ENCODE data around the gene ALK. TPM values are rescaled to one million over a fixed set of nuclear protein-coding genes. Genes with fewer than 3 reads are reported as not detected.

ALK gene
- total RNA-seq, 1 donor from 2014 or later, result not detected

DNA sequence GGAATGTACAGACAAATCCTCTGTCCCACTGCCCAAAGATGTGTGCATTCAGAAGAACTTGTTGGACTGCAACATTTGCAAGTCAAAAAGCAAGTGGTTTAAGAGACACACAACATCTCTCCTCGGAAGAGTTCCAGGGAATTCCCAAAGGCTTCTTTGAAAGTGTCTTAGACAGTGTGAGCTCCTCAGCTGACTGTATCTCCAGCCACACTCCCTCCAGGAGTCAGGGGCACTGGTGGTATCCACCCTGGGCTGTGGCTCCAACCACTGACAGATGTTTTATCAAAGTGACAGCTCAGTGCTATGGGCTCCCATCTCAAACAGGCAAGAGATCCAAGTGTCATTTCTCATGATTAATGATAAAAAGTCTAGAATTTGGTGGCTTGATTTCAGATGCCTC lies 48.5 kb downstream of the ALK start:
- TF ChIP-seq, protein P1, sequence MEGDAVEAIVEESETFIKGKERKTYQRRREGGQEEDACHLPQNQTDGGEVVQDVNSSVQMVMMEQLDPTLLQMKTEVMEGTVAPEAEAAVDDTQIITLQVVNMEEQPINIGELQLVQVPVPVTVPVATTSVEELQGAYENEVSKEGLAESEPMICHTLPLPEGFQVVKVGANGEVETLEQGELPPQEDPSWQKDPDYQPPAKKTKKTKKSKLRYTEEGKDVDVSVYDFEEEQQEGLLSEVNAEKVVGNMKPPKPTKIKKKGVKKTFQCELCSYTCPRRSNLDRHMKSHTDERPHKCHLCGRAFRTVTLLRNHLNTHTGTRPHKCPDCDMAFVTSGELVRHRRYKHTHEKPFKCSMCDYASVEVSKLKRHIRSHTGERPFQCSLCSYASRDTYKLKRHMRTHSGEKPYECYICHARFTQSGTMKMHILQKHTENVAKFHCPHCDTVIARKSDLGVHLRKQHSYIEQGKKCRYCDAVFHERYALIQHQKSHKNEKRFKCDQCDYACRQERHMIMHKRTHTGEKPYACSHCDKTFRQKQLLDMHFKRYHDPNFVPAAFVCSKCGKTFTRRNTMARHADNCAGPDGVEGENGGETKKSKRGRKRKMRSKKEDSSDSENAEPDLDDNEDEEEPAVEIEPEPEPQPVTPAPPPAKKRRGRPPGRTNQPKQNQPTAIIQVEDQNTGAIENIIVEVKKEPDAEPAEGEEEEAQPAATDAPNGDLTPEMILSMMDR (IDR thresholded peaks at IDR 0.05), result no peak
- Histone ChIP-seq H3K9me3 (no peaks in the 10 kb centered on the region), H3K27me3 (no peaks in the 10 kb centered on the region), H3K4me1 (no peaks in the 10 kb centered on the region), H3K27ac (no peak overlapping the region), H3K4me3 (no peak overlapping the region), H3K36me3 (no peaks in the 10 kb centered on the region)
- intact Hi-C loops (cut with DNase I), result no loop called here
- no peak for DNase-seq (ENCODE audit: low spot score in 2 of 2)

DNA sequence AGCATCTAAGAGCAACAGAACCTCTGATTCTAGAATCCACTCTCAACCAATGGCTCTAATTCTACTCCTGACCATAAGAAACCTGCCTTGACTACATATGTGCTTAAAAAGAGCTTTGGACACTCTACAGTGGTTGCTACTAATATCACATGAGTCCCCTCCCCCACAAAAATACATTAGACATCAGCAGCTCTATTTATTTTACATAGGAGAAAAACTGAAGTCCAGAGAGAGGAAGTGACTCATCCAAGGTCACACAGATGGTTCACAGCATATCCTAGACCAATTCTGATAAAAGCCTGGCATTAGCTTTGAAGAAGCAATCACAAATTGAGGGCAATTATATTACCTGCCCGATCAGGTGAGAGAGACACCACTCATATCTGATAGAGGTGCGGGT lies 49.8 kb downstream of the ALK start:
- Histone ChIP-seq H3K36me3 (no peaks in the 10 kb centered on the region), H3K4me3 (no peak overlapping the region), H3K4me1 (no peaks in the 10 kb centered on the region), H3K27ac (no peak overlapping the region), H3K9me3 (no peaks in the 10 kb centered on the region), H3K27me3 (no peaks in the 10 kb centered on the region)
- DNase-seq (ENCODE audit: low spot score in 2 of 2), result no peak
- intact Hi-C loops (cut with DNase I), result no loop called here
- TF ChIP-seq, protein P1 (IDR thresholded peaks at IDR 0.05), result no peak

DNA sequence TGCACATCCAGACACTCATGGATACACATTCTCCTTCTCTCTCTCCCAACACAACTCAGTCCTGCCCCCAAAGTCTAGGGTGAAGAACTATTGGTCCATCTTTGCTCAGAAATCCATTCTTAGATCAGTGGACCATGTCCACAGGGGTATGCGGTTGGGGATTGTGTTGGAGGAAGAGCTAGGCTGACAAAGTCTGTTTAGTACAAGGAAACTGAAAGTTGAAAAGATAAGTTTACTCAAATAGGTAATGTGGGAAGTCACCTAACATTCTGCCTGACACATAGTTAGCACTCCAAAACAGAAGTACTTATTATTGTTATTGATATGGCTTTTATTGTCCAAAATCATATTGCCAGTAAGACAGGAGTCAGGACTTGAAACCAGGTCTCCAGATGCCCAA lies 55.9 kb downstream of the ALK start:
- no peaks in the 10 kb centered on the region for H3K27me3 ChIP-seq
- H3K9me3 ChIP-seq, result no peaks in the 10 kb centered on the region
- TF ChIP-seq, protein P1 (IDR thresholded peaks at IDR 0.05), result no peak
- intact Hi-C loops (cut with DNase I), result no loop called here
- H3K4me1 ChIP-seq, result no peaks in the 10 kb centered on the region
- no peak overlapping the region for H3K27ac ChIP-seq
- no peaks in the 10 kb centered on the region for H3K36me3 ChIP-seq
- no peak for DNase-seq (ENCODE audit: low spot score in 2 of 2)
- no peak overlapping the region for H3K4me3 ChIP-seq

DNA sequence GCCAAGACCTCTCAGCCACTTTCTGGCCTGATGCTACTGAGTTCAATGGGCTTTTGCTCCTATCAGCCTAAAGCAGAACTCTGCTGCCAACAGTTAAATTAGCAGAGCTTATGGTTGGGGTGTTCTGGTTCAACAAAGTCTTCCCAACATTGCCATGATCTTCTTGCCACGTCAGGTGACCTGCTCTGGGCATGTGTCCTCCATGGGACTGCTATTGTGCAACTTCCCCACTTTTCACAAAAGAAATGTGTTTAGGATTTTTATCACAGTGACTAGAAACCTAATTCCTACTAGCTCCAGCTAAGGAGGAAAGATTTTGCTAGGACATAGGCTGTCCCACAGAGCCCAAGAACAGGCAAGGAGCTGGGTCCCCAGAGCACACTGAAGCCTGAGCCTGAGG lies 56.4 kb downstream of the ALK start:
- DNase-seq (ENCODE audit: low spot score in 2 of 2), result no peak
- no peak overlapping the region for H3K27ac ChIP-seq
- no peaks in the 10 kb centered on the region for H3K9me3 ChIP-seq
- no peaks in the 10 kb centered on the region for H3K4me1 ChIP-seq
- TF ChIP-seq, protein P1 (IDR thresholded peaks at IDR 0.05), result no peak
- no peaks in the 10 kb centered on the region for H3K27me3 ChIP-seq
- H3K4me3 ChIP-seq, result no peak overlapping the region
- H3K36me3 ChIP-seq, result no peaks in the 10 kb centered on the region
- intact Hi-C loops (cut with DNase I), result no loop called here

DNA sequence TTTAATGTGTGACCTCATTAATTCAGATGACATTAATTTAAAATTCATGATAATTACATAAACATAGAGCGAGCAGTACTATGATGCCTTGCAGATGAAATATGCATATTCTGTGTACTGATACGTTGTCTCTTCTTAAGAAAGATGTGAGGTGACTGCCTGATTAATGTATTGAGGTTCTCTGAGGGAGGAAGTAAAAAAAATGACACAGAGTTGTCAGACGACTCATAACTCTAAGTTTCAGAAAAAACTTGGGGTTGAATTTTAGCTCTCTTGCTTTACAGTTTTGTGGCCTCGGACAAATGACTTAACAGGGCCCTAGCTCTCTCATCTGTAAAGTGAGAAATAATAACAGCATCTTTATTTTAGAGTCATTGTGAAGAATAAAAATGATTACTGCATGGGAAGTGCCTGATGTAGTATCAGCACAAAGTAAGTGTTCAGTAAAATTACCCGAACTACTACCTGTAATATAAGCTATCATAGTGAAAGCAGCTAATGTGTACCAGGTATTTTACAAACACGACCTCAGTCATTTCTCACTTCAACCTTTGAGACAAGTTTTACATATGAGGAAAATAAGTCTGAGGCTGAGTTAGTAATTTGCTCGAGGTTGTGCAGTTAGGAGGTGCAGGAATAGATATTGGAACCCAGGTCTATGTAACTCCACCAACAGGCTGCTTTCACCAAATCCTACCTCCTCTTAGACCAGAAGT lies 65.3 kb downstream of the ALK start:
- H3K4me1 ChIP-seq, result no peaks in the 10 kb centered on the region
- no peaks in the 10 kb centered on the region for H3K36me3 ChIP-seq
- no peaks in the 10 kb centered on the region for H3K27me3 ChIP-seq
- no peak overlapping the region for H3K27ac ChIP-seq
- TF ChIP-seq, protein P1 (IDR thresholded peaks at IDR 0.05), result no peak
- intact Hi-C loops (cut with DNase I), result no loop called here
- no peak overlapping the region for H3K4me3 ChIP-seq
- DNase-seq (ENCODE audit: low spot score in 2 of 2), result no peak
- no peaks in the 10 kb centered on the region for H3K9me3 ChIP-seq

DNA sequence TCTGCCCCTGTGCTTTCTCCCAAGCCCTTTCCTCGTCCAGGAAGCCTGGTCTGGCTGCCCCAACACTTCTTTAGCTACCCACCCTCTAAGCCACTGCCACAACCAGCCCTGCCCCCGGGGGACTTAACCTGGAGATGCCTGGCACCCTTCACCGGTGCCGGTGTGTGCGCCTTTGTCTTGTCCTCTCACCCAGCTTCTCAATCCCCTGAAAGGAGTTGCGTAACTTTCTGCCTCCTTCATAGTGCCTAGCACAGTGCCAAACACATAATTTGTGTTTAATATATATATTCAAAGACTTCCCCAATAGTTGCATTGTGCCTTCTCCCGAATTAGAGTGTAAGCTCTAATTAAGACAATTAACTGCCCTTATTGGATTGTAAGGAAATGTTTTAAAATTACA lies 70.6 kb downstream of the ALK start:
- H3K27me3 ChIP-seq, result no peaks in the 10 kb centered on the region
- no peak overlapping the region for H3K27ac ChIP-seq
- H3K4me3 ChIP-seq, result no peak overlapping the region
- no peaks in the 10 kb centered on the region for H3K9me3 ChIP-seq
- TF ChIP-seq, protein P1 (IDR thresholded peaks at IDR 0.05), result no peak
- DNase-seq (ENCODE audit: low spot score in 2 of 2), result no peak
- H3K4me1 ChIP-seq, result no peaks in the 10 kb centered on the region
- H3K36me3 ChIP-seq, result no peaks in the 10 kb centered on the region
- intact Hi-C loops (cut with DNase I), result no loop called here
